ENCODE measurements around the gene TMEM163. TPM values are rescaled to one million over a fixed set of nuclear protein-coding genes. Genes with fewer than 3 reads are reported as not detected.

Gene TMEM163
- total and polyA plus RNA-seq, 2 donors (not counting 3 experiments of a cell fraction or from before 2014, with no cell fraction given), result 1.0 to 2.8 TPM

DNA sequence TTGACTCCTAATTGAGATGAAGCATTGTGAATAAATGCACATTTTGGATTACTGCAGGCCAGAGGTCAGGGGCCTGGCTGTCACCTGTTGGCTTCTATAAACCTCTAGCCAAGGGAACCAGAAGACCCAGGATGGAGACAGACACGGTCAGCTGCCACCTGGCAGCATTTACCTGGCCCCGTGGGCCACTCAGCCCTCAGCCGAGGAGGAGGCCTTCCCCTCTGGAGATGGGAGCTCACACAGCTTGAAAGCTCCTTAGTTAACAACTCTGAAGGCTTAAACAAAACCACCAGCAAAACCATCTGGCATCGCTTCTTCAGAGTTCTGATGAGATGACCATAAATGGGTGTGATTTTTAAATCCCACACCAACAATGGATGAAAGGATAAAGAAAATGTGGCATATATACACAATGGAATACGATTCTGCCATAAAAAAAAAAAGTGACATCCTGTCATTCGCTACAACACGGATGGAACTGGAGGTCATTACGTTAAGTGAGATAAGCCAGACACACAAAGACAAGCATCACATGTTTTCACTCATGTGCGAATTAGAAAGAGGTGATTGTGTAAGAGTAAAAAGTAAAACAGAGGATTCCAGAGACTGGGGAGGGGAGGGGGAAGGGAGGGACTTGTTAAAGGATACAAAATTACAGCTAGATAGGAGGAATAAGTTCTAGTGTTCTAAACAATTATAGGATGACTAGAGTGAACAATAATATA, 218.4 kb downstream of the TMEM163 start:
- no peaks in the 10 kb centered on the region for H3K9me1 ChIP-seq (replicated peaks; ENCODE audit: control insufficient read depth, extremely low read depth, insufficient read depth, low read length)
- DNase-seq (ENCODE audit: low read depth, low spot score), result no peak
- H3K27ac ChIP-seq (ENCODE audit: insufficient read depth, low read depth, low read length), result no peak overlapping the region
- POLR2A ChIA-PET, result no interaction called here
- TF ChIP-seq, protein P1, sequence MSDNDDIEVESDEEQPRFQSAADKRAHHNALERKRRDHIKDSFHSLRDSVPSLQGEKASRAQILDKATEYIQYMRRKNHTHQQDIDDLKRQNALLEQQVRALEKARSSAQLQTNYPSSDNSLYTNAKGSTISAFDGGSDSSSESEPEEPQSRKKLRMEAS (IDR thresholded peaks at IDR 0.05; ENCODE audit: insufficient read depth, insufficient read length), result no peak
- TF ChIP-seq EZH2 (IDR thresholded peaks at IDR 0.05; ENCODE audit: borderline replicate concordance, low read depth, low read length, severe bottlenecking), result no peak
- TF ChIP-seq, protein P2, sequence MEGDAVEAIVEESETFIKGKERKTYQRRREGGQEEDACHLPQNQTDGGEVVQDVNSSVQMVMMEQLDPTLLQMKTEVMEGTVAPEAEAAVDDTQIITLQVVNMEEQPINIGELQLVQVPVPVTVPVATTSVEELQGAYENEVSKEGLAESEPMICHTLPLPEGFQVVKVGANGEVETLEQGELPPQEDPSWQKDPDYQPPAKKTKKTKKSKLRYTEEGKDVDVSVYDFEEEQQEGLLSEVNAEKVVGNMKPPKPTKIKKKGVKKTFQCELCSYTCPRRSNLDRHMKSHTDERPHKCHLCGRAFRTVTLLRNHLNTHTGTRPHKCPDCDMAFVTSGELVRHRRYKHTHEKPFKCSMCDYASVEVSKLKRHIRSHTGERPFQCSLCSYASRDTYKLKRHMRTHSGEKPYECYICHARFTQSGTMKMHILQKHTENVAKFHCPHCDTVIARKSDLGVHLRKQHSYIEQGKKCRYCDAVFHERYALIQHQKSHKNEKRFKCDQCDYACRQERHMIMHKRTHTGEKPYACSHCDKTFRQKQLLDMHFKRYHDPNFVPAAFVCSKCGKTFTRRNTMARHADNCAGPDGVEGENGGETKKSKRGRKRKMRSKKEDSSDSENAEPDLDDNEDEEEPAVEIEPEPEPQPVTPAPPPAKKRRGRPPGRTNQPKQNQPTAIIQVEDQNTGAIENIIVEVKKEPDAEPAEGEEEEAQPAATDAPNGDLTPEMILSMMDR (IDR thresholded peaks at IDR 0.05; ENCODE audit: extremely low read depth in 1 of 2, insufficient read depth in 1 of 2, low read depth in 1 of 2, low read length in 2 of 2), result no peak
- no peaks in the 10 kb centered on the region for H3K79me2 ChIP-seq (ENCODE audit: control insufficient read depth, insufficient read depth, low read length)
- BruUV-seq (replicated peaks), result no TSS peak
- intact Hi-C loops (cut with micrococcal nuclease), result no loop called here
- no peak overlapping the region for H3K4me2 ChIP-seq (ENCODE audit: insufficient read depth, low read length)
- H4K20me1 ChIP-seq (replicated peaks; ENCODE audit: control insufficient read depth, extremely low read depth, insufficient read depth, low read length), result no peaks in the 10 kb centered on the region
- no peaks in the 10 kb centered on the region for H3K27me3 ChIP-seq (ENCODE audit: control insufficient read depth in 2 of 2, insufficient read depth in 2 of 2, low read length in 2 of 2)
- no peak overlapping the region for H3K4me3 ChIP-seq (replicated peaks in 1 of 3; ENCODE audit: insufficient read depth in 1 of 3, low read depth in 1 of 3, low read length in 3 of 3)
- H3K9ac ChIP-seq (replicated peaks; ENCODE audit: extremely low read depth, insufficient read depth, low read length), result no peak overlapping the region
- H3K9me3 ChIP-seq (replicated peaks; ENCODE audit: control insufficient read depth, insufficient read depth, low read length), result no peaks in the 10 kb centered on the region
- dilution Hi-C loops (cut with MboI; ENCODE audit: extremely low pct_ligation_motif_present, low sequenced_read_pairs), result no loop called here
- no peak for FAIRE-seq
- H3K36me3 ChIP-seq (ENCODE audit: control insufficient read depth in 2 of 2, extremely low read depth in 1 of 2, insufficient read depth in 2 of 2, low read length in 2 of 2), result no peaks in the 10 kb centered on the region
- CTCF ChIA-PET, result no interaction called here
- H2AFZ ChIP-seq (ENCODE audit: low read depth, low read length), result no peak overlapping the region
- no peaks in the 10 kb centered on the region for H3K4me1 ChIP-seq (ENCODE audit: control insufficient read depth, extremely low read depth, insufficient read depth, low read length)

- intact Hi-C loops (cut with micrococcal nuclease), result no loop called here
- H4K20me1 ChIP-seq (replicated peaks; ENCODE audit: control insufficient read depth, extremely low read depth, insufficient read depth, low read length), result no peaks in the 10 kb centered on the region
- ChIA-PET POLR2A (no interaction called here), CTCF (no interaction called here)
- no peak overlapping the region for H3K4me3 ChIP-seq (replicated peaks in 1 of 3; ENCODE audit: insufficient read depth in 1 of 3, low read depth in 1 of 3, low read length in 3 of 3)
- BruUV-seq (replicated peaks), result no TSS peak
- FAIRE-seq (no peak), DNase-seq (ENCODE audit: low read depth, low spot score) (no peak)
- no peak overlapping the region for H2AFZ ChIP-seq (ENCODE audit: low read depth, low read length)
- no peak overlapping the region for H3K27ac ChIP-seq (ENCODE audit: insufficient read depth, low read depth, low read length)
- no peak overlapping the region for H3K4me2 ChIP-seq (ENCODE audit: insufficient read depth, low read length)
- no peaks in the 10 kb centered on the region for H3K9me1 ChIP-seq (replicated peaks; ENCODE audit: control insufficient read depth, extremely low read depth, insufficient read depth, low read length)
- H3K36me3 ChIP-seq (ENCODE audit: control insufficient read depth in 2 of 2, extremely low read depth in 1 of 2, insufficient read depth in 2 of 2, low read length in 2 of 2), result no peaks in the 10 kb centered on the region
- no peaks in the 10 kb centered on the region for H3K9me3 ChIP-seq (replicated peaks; ENCODE audit: control insufficient read depth, insufficient read depth, low read length)
- TF ChIP-seq GATA2 (IDR thresholded peaks at IDR 0.05; ENCODE audit: insufficient read depth, insufficient read length, low read depth, low read length) (no peak), POLR2A (IDR thresholded peaks at IDR 0.05; ENCODE audit: low read depth, low read length) (no peak), EZH2 (IDR thresholded peaks at IDR 0.05; ENCODE audit: borderline replicate concordance, low read depth, low read length, severe bottlenecking) (no peak), POLR2AphosphoS5 (IDR thresholded peaks at IDR 0.05; ENCODE audit: insufficient read depth, low read depth, low read length) (no peak), JUN (IDR thresholded peaks at IDR 0.05; ENCODE audit: borderline replicate concordance, insufficient read depth, insufficient read length, low read depth) (no peak), FOS (IDR thresholded peaks at IDR 0.05; ENCODE audit: borderline replicate concordance, insufficient read depth, low read length) (no peak), MYC (IDR thresholded peaks at IDR 0.05; ENCODE audit: low read depth, low read length) (no peak)
- TF ChIP-seq, protein P1 (IDR thresholded peaks at IDR 0.05; ENCODE audit: insufficient read depth, insufficient read length), result no peak
- TF ChIP-seq, protein P2 (IDR thresholded peaks at IDR 0.05; ENCODE audit: extremely low read depth in 1 of 2, insufficient read depth in 1 of 2, low read depth in 1 of 2, low read length in 2 of 2), result no peak
- H3K79me2 ChIP-seq (ENCODE audit: control insufficient read depth, insufficient read depth, low read length), result no peaks in the 10 kb centered on the region
- H3K9ac ChIP-seq (replicated peaks; ENCODE audit: extremely low read depth, insufficient read depth, low read length), result no peak overlapping the region
- dilution Hi-C loops (cut with MboI; ENCODE audit: extremely low pct_ligation_motif_present, low sequenced_read_pairs), result no loop called here
- no peaks in the 10 kb centered on the region for H3K27me3 ChIP-seq (ENCODE audit: control insufficient read depth in 2 of 2, insufficient read depth in 2 of 2, low read length in 2 of 2)
- H3K4me1 ChIP-seq (ENCODE audit: control insufficient read depth, extremely low read depth, insufficient read depth, low read length), result no peaks in the 10 kb centered on the region
Measured at GRCh38 chr2:134499307-134499926, 219.4 kb downstream of the TMEM163 start.
